GM19099 (cell line): ENCODE results near the gene SPRED1.

ENCODE experiments used
- POLR2A ChIP-seq: IDR thresholded peaks from 3 replicates; pipeline ENCODE4 v1.6.1; 2011; ENCODE audit warnings: low read depth; ENCODE audit not compliant: insufficient read length; ENCODE audit errors: extremely low read depth

SPRED1 gene

GRCh38 chr15:38224486-38224885, 28.1 kb upstream of the SPRED1 start:
- TF ChIP-seq POLR2A, result no peak

DNA sequence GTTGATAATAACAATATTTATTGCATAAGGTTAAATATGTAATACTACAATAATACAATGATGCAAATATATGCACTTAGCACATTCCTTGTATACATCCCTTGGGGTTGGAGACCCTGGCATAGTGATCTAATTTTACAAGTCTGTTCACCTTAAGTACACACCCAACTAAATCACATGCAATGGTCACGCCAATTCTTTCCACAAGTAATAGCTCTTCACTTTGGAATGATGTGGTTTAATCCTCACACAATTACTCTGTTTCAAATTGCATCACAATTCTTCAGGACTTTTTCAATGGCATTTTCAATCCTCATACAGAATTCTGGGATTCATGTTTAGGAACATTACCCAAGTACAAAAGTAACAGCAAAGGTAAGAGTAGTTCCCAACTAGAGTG, 27.3 kb upstream of the SPRED1 start:
- no peak for TF ChIP-seq POLR2A

GRCh38 chr15:38226608-38227266, 25.9 kb upstream of the SPRED1 start:
- TF ChIP-seq POLR2A, result no peak

- no peak for TF ChIP-seq POLR2A
These were observed 24.7 kb upstream of the SPRED1 start for GRCh38 chr15:38227941-38228340.

- no peak for TF ChIP-seq POLR2A
These were observed 24.0 kb upstream of the SPRED1 start for GRCh38 chr15:38228618-38229017.

- no peak for TF ChIP-seq POLR2A
These were observed 22.8 kb upstream of the SPRED1 start for GRCh38 chr15:38229705-38230310.

DNA sequence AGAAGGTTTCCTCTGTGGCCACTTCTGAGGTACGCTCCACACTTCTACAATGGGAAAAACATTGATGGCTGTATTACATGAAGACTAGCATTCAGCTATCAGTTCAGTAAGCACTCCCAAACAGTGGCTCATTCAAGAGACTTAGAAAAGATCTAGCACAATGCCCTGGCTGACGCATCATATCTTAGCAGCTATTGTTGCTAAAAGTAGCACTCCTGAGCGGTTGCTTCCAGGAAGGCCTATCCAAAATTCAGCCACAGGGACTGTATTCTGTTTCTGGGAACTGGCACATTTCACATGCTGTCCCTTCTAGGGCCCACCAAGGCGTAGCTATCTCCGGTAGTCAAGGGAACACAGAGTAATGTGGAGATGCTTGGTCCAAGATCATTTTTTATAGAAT, 21.2 kb upstream of the SPRED1 start:
- TF ChIP-seq POLR2A, result no peak

DNA sequence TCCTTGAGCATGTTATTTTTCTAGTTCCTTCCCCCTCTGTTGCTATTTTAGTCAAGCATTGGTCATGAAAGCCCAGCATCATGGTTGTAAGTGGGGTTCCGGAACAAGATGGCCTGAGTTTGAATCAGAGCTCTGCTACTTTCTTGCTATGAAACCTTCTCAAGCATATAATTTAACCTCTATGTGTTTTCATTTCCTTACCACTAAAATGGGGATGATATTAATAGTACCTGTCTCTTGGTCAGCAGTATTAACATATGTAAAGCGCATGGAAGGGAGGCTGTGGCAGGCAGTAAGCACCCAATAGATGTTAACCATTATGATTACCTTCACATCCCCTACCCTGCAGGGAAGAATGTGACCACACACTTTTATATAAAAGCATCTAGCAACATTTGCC, 14.3 kb upstream of the SPRED1 start:
- TF ChIP-seq POLR2A, result no peak

GRCh38 chr15:38242055-38242454, 10.6 kb upstream of the SPRED1 start:
- TF ChIP-seq POLR2A, result no peak

DNA sequence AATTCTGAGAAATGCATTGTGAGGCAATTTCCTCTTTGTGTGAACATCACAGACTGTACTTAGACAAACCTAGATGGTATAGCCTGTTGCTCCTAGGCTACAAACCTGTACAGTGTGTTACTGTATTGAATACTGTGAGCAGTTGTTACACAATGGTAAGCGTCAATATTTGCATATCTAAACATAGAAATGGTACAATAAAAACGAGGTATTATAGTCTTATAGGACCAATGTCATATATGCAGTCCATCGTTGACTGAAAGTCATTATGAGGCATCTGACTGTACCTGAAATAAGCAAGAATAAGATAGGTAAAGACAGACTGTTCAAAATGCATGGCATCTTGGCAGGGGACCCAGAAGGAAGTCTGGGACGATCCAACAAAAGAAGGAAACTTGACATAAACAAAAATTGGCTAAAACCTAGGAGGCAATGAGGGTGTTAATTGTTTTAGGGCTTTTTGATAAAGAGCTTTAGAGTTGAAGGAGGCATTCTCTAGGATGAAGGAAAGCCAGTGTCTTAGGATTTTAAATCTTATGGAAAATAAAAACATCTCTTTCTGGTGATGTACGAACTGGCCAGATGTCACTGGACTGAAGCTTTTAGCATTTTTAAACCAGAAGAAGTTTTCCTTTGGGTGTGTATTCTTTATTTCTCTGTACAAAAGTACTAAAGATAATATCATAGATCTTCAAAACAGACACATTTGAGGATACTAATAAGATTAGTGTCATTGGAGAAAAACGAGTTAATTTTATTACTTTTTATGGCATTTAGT, 9.2 kb upstream of the SPRED1 start:
- TF ChIP-seq POLR2A, result no peak

- no peak for TF ChIP-seq POLR2A
These were observed 5.3 kb upstream of the SPRED1 start for GRCh38 chr15:38247336-38247735.

DNA sequence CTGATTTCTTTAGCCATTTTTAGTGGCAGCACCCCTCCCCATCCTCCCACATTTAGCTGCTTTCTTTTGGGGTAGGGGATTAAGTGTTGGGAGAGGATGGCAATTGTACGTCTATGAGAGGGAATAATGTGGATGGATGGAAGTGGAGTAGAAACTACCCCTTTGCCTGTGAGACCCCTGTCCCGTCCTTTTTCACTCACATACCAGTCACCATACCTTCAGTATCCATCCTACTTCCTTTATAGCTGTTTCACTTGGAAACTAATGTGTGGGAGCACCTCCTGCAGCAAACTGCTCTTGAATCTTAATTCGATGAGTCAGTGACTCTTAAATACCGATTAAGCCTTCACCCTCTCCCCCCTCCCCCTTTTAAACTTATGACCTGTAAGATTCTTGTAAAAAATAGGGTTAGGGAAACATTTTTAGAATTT, 730 bp downstream of the SPRED1 start:
- no peak for TF ChIP-seq POLR2A

DNA sequence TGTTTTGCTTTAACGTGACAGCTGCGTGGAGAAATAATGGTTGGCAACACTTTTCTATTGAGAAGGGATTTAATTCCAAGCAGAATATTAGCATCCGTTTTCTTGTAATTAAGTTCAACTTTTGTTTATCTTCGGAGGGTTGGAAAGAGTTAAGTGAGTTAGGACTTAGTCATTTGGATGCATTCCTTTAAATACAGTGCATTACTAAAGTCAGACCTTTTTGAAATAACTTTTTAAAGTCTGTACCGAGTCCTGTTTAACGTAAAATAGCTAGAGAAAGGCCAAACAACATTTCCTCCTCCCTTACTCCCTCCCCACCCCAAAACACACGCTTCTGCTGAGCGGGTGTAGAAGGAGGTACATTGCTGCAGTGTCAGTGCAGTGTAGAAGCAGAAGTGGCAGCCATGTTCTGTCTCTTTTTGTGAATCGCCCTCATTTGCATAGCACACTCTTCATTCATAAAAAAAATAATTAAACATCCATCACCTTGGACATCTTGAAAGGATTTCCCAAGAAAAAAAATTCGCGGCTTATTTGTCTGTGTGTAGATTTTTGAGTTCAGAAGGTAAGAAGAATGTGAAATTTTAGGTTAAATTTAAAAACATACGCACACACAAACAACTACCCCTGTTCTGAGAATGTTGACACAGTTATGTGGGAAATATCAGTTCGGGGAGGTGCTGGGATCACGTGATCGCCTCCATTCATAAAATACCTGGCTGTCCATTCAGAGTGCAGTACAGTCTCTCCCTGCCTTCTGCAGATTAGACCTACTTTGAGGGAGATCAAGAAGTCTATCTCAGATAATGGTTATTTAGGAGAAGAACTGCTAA, 1.6 kb downstream of the SPRED1 start:
- TF ChIP-seq POLR2A, result no peak

GRCh38 chr15:38255690-38256089, 3.1 kb downstream of the SPRED1 start:
- TF ChIP-seq POLR2A, result no peak

DNA sequence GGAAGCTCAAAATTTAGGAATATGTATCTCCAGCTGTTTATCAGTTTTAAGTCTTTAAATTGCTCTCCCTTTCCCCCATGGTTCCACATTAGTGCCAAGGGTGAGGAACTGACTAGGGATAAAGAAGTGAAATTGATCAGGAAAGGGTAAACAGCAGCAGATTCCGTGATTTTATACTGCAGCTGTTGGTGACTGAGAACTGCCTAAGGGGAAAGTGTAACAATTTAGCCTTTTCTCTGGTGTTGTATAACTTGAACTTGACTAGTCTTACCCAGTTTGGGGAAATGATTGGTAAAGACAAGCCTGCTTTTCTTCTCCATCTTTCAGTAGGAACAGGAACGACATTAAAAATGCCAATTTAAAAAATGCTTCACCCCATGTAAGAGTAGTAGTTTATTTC, 5.0 kb downstream of the SPRED1 start:
- TF ChIP-seq POLR2A, result no peak
